DOHH2 (cell line): ENCODE measurements around the gene ATXN2.

Experiments
- H3F3A ChIP-seq: fragments of 200-600 bp; sonication (generic), shearing (Covaris generic); 2 replicates; pipeline ENCODE4 v1.6.0; 2016; ENCODE audit warnings: antibody characterized with exemption, mild to moderate bottlenecking; ENCODE audit not compliant: control insufficient read depth, insufficient read depth
- H3K27ac ChIP-seq: fragments of 200-600 bp; sonication (generic); 2 replicates; pipeline ENCODE4 v1.5.1; 2014; ENCODE audit warnings: low read depth, mild to moderate bottlenecking, low read length, moderate library complexity
- H3K27me3 ChIP-seq: fragments of 200-600 bp; sonication (generic); 2 replicates; pipeline ENCODE4 v1.6.1; 2014; ENCODE audit warnings: mild to moderate bottlenecking, low read length, mixed read lengths; ENCODE audit not compliant: control insufficient read depth
- H3K36me3 ChIP-seq: fragments of 200-600 bp; sonication (generic); 2 replicates; pipeline ENCODE4 v1.6.1; 2014; ENCODE audit warnings: mild to moderate bottlenecking, low read length, moderate library complexity, mixed read lengths; ENCODE audit not compliant: control insufficient read depth
- H3K4me1 ChIP-seq: fragments of 200-600 bp; sonication (generic); 2 replicates; pipeline ENCODE4 v1.6.1; 2014; ENCODE audit warnings: mild to moderate bottlenecking, low read length, mixed read lengths; ENCODE audit not compliant: control insufficient read depth
- H3K4me2 ChIP-seq: fragments of 200-600 bp; sonication (generic); 2 replicates; pipeline ENCODE4 v1.6.0; 2014; ENCODE audit warnings: mild to moderate bottlenecking, low read length, moderate library complexity
- H3K4me3 ChIP-seq: fragments of 200-600 bp; sonication (generic); 2 replicates; pipeline ENCODE4 v1.5.1; 2014; ENCODE audit warnings: mild to moderate bottlenecking, low read length, mixed read lengths
- H3K79me2 ChIP-seq: fragments of 200-600 bp; sonication (generic); 2 replicates; pipeline ENCODE4 v1.6.1; 2014; ENCODE audit warnings: mild to moderate bottlenecking, low read length, mixed read lengths; ENCODE audit not compliant: control insufficient read depth
- H3K9me2 ChIP-seq: fragments of 200-600 bp; sonication (generic); replicated peaks from 2 replicates; pipeline ENCODE4 v1.6.1; 2014; ENCODE audit warnings: mild to moderate bottlenecking, low read length, mixed read lengths; ENCODE audit not compliant: control insufficient read depth
- H3K9me3 ChIP-seq: fragments of 200-600 bp; sonication (generic); 2 replicates; pipeline ENCODE4 v1.6.1; 2014; ENCODE audit warnings: antibody characterized with exemption, low read length, mixed read lengths; ENCODE audit not compliant: control insufficient read depth, insufficient read depth
- H4K20me1 ChIP-seq: fragments of 200-600 bp; sonication (generic); 2 replicates; pipeline ENCODE4 v1.6.0; 2014; ENCODE audit warnings: low read depth, mild to moderate bottlenecking, antibody characterized with exemption, low read length, moderate library complexity; ENCODE audit not compliant: control insufficient read depth, insufficient read depth
- EZH2phosphoT487 ChIP-seq: fragments of 200-600 bp; sonication (generic); IDR thresholded peaks from 2 replicates; pipeline ENCODE4 v1.6.1; 2017; ENCODE audit warnings: borderline replicate concordance, mild to moderate bottlenecking, antibody characterized with exemption, low read length, moderate library complexity, mixed read lengths
- TF ChIP-seq, protein P1 (sequence below): fragments of 200-600 bp; sonication (generic); IDR thresholded peaks from one replicate; pipeline ENCODE4 v1.5.1; 2014; ENCODE audit warnings: antibody characterized with exemption, mild to moderate bottlenecking, low read depth, low read length; ENCODE audit not compliant: poor library complexity, severe bottlenecking

The ATXN2 gene

DNA sequence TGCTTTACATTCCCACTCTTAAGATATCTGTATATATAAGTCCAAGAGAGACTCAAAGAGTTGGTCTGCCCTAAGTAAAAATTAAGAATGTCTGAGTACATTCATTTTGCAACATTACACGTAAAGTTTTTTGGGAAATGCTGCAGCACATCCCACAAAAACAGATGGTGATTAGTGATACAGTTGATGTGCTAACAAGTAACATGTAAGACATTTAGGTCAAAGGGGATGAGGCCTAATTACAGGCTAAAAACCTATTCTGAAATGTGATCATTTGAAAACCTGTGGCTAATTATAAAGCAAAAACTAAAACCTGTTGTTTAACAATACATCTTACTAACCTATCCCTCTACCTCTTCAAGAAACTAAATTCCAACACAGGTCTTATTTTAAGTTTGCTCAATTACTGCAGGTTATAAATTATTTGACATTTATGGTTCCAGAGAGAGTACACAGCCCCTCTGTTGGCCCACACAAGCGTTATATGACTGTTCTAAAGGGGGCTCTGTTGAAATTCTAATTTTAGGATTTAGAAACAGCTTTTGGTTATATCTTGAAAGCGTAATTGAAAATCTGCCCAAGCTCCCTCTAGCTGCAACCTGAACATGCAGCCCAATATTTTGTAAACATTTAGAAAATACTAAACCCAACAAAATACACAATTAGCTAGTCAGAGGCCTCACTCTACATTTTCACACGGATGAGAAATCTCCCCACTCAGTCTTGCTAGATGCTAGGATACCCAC is 43.7 kb upstream of the ATXN2 start:
- Histone ChIP-seq H3K4me2 (no peak overlapping the region), H3K79me2 (no peaks in the 10 kb centered on the region), H4K20me1 (no peaks in the 10 kb centered on the region), H3K9me2 (no peaks in the 10 kb centered on the region), H3K4me1 (no peaks in the 10 kb centered on the region), H3K4me3 (no peak overlapping the region), H3K27me3 (no peaks in the 10 kb centered on the region), H3K9me3 (no peaks in the 10 kb centered on the region), H3K27ac (no peak overlapping the region), H3F3A (no peaks in the 10 kb centered on the region), H3K36me3 (peaks cover 55% of the 10 kb centered on the region)
- TF ChIP-seq, protein P1, sequence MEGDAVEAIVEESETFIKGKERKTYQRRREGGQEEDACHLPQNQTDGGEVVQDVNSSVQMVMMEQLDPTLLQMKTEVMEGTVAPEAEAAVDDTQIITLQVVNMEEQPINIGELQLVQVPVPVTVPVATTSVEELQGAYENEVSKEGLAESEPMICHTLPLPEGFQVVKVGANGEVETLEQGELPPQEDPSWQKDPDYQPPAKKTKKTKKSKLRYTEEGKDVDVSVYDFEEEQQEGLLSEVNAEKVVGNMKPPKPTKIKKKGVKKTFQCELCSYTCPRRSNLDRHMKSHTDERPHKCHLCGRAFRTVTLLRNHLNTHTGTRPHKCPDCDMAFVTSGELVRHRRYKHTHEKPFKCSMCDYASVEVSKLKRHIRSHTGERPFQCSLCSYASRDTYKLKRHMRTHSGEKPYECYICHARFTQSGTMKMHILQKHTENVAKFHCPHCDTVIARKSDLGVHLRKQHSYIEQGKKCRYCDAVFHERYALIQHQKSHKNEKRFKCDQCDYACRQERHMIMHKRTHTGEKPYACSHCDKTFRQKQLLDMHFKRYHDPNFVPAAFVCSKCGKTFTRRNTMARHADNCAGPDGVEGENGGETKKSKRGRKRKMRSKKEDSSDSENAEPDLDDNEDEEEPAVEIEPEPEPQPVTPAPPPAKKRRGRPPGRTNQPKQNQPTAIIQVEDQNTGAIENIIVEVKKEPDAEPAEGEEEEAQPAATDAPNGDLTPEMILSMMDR, result no peak
- no peak for TF ChIP-seq EZH2phosphoT487

DNA sequence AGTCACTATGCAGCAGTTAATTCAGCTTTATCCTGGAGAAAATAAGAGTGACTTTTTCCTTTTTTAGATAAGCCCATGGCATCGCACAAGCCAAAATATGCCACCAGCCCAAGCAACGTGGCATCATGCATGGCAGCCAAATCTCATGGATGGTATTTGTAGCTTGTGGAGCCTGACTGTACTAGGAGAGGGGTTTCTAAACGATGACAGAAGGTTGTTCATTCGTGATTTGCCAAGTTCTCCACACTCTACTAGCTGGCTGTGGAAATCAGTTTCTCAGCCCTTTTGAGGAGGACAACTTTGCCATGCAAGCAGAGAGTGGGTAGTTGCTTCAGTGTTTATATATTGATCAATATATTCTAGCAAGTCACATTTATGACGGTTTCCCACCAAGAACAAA is 41.4 kb upstream of the ATXN2 start:
- Histone ChIP-seq H3K27ac (no peak overlapping the region), H3K27me3 (no peaks in the 10 kb centered on the region), H3K4me1 (no peaks in the 10 kb centered on the region), H3F3A (no peaks in the 10 kb centered on the region), H3K79me2 (no peaks in the 10 kb centered on the region), H3K4me2 (no peak overlapping the region), H3K9me2 (no peaks in the 10 kb centered on the region), H4K20me1 (no peaks in the 10 kb centered on the region), H3K9me3 (no peaks in the 10 kb centered on the region), H3K36me3 (peaks cover 35% of the 10 kb centered on the region), H3K4me3 (no peak overlapping the region)
- TF ChIP-seq EZH2phosphoT487, result no peak
- TF ChIP-seq, protein P1, result no peak

DNA sequence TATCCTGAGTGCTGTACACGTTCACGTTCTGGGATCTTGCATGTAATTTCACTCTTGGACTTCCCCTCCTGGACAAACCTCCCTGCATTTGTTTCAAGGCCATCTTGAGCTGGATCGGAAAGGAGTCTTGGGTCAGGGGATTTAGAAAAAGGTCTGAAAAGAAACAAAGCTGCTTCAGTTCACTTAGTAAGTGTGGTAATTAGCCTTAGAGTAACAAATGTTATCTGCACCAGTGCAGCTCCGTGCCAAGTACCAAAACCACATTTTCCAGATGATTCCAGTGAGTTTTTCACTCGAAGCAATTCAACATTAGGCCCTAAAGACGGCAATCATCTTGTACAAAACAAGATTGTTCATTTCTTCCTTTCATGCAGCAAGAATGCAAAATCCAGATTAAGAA is 39.4 kb upstream of the ATXN2 start:
- Histone ChIP-seq H3K9me3 (no peaks in the 10 kb centered on the region), H3F3A (no peaks in the 10 kb centered on the region), H3K4me1 (no peaks in the 10 kb centered on the region), H3K27me3 (no peaks in the 10 kb centered on the region), H3K36me3 (peaks cover 21% of the 10 kb centered on the region), H4K20me1 (no peaks in the 10 kb centered on the region), H3K27ac (no peak overlapping the region), H3K9me2 (no peaks in the 10 kb centered on the region), H3K79me2 (no peaks in the 10 kb centered on the region), H3K4me3 (no peak overlapping the region), H3K4me2 (no peak overlapping the region)
- TF ChIP-seq, protein P1, result no peak
- no peak for TF ChIP-seq EZH2phosphoT487
